ENCODE results near the gene IP6K3. TPM values are rescaled to one million over a fixed set of nuclear protein-coding genes. Genes with fewer than 3 reads are reported as not detected.

Gene IP6K3
- polyA plus RNA-seq, 1 donor (not counting 4 experiments of a cell fraction or from before 2014, with no cell fraction given) = not detected

DNA sequence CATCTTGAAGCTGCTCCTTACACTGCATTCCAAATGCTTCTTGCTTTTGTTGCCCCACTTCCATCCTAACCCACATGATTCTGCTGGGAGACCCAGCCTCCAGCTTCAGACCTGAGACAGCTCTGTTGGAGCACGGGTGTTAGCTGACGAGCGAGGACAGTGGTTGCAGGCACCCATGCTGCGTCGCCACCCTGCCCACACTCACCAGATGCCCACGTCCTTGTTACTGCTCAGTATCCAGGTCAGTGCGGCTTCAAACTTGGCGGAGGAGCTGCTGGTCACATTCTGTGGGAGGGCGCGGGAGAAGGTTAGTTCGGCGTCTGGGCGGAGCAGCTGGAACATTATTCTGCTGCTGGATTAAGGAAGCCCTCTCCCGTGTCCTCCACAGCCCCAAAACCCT is 33.2 kb upstream of the IP6K3 start:
- H3K4me3 ChIP-seq (ENCODE audit: control insufficient read depth in 2 of 3, extremely low read depth in 1 of 3, insufficient read depth in 2 of 3, low read depth in 1 of 3, low read length in 3 of 3) = no peak overlapping the region
- no peak overlapping the region for H3K9ac ChIP-seq (ENCODE audit: control insufficient read depth, extremely low read depth, insufficient read depth, low read length)
- H4K20me1 ChIP-seq (ENCODE audit: control insufficient read depth, extremely low read depth, insufficient read depth, low read length) = no peaks in the 10 kb centered on the region
- TF ChIP-seq EZH2 (IDR thresholded peaks at IDR 0.05; ENCODE audit: low read length) = no peak
- TF ChIP-seq, protein P1, sequence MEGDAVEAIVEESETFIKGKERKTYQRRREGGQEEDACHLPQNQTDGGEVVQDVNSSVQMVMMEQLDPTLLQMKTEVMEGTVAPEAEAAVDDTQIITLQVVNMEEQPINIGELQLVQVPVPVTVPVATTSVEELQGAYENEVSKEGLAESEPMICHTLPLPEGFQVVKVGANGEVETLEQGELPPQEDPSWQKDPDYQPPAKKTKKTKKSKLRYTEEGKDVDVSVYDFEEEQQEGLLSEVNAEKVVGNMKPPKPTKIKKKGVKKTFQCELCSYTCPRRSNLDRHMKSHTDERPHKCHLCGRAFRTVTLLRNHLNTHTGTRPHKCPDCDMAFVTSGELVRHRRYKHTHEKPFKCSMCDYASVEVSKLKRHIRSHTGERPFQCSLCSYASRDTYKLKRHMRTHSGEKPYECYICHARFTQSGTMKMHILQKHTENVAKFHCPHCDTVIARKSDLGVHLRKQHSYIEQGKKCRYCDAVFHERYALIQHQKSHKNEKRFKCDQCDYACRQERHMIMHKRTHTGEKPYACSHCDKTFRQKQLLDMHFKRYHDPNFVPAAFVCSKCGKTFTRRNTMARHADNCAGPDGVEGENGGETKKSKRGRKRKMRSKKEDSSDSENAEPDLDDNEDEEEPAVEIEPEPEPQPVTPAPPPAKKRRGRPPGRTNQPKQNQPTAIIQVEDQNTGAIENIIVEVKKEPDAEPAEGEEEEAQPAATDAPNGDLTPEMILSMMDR (optimal IDR thresholded peaks at IDR 0.05 in 1 of 3, IDR thresholded peaks at IDR 0.05 in 1 of 3, conservative IDR thresholded peaks at IDR 0.05 in 1 of 3; ENCODE audit: extremely low read depth in 1 of 3, insufficient read depth in 2 of 3, low read length in 3 of 3) = no peak
- no peaks in the 10 kb centered on the region for H3K27me3 ChIP-seq (ENCODE audit: control insufficient read depth, extremely low read depth, insufficient read depth, low read length)
- no peak overlapping the region for H3K4me2 ChIP-seq (ENCODE audit: control insufficient read depth, extremely low read depth, insufficient read depth, low read depth, low read length)
- H3K27ac ChIP-seq (ENCODE audit: control insufficient read depth, insufficient read depth, low read length) = no peak overlapping the region
- H2AFZ ChIP-seq (ENCODE audit: control insufficient read depth, low read length) = no peak overlapping the region
- H3K79me2 ChIP-seq (ENCODE audit: control insufficient read depth, insufficient read depth, low read length) = peaks cover 7% of the 10 kb centered on the region
- no peaks in the 10 kb centered on the region for H3K9me3 ChIP-seq (ENCODE audit: control insufficient read depth, low read depth, low read length)
- dilution Hi-C loops (cut with MboI; ENCODE audit: extremely low pct_ligation_motif_present, low sequenced_read_pairs) = no loop called here
- no peak for FAIRE-seq
- H3K4me1 ChIP-seq (ENCODE audit: control insufficient read depth, extremely low read depth, insufficient read depth, low read length) = peaks cover 9% of the 10 kb centered on the region
- no peak for DNase-seq (ENCODE audit: low read depth, low spot score)
- H3K36me3 ChIP-seq (ENCODE audit: control insufficient read depth in 2 of 2, extremely low read depth in 1 of 2, insufficient read depth in 2 of 2, low read length in 2 of 2) = peaks cover 55 to 72% of the 10 kb centered on the region in 2 experiments
- H3K9me1 ChIP-seq (ENCODE audit: control insufficient read depth, extremely low read depth, insufficient read depth, low read length) = no peaks in the 10 kb centered on the region

DNA sequence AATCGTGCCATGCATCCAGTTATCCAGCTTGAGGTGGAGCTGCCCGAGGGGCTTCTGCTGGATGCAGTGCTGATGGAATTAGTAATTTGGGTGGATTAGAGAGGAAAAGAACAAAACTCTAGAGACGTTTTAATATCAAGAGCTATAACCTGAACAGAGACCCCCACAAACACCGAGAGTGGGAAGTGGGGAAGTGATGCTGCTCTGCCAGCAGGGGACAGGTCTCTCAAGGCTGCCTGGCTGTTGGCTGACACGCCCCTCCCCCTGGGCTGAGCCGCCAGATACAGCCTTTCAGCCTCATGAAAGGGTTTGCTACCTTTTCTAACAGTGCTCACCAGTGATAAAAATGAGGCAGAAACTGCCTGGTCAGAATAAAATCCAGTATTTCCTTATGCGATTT is 32.6 kb upstream of the IP6K3 start:
- no peaks in the 10 kb centered on the region for H3K9me3 ChIP-seq (ENCODE audit: control insufficient read depth, low read depth, low read length)
- H3K27ac ChIP-seq (ENCODE audit: control insufficient read depth, insufficient read depth, low read length) = no peak overlapping the region
- DNase-seq (ENCODE audit: low read depth, low spot score) (no peak), FAIRE-seq (no peak)
- no peak overlapping the region for H2AFZ ChIP-seq (ENCODE audit: control insufficient read depth, low read length)
- H4K20me1 ChIP-seq (ENCODE audit: control insufficient read depth, extremely low read depth, insufficient read depth, low read length) = no peaks in the 10 kb centered on the region
- H3K79me2 ChIP-seq (ENCODE audit: control insufficient read depth, insufficient read depth, low read length) = peaks cover 3% of the 10 kb centered on the region
- no peak overlapping the region for H3K4me2 ChIP-seq (ENCODE audit: control insufficient read depth, extremely low read depth, insufficient read depth, low read depth, low read length)
- H3K9ac ChIP-seq (ENCODE audit: control insufficient read depth, extremely low read depth, insufficient read depth, low read length) = no peak overlapping the region
- no peaks in the 10 kb centered on the region for H3K9me1 ChIP-seq (ENCODE audit: control insufficient read depth, extremely low read depth, insufficient read depth, low read length)
- peaks cover 53 to 73% of the 10 kb centered on the region in 2 experiments for H3K36me3 ChIP-seq (ENCODE audit: control insufficient read depth in 2 of 2, extremely low read depth in 1 of 2, insufficient read depth in 2 of 2, low read length in 2 of 2)
- H3K4me1 ChIP-seq (ENCODE audit: control insufficient read depth, extremely low read depth, insufficient read depth, low read length) = peaks cover 9% of the 10 kb centered on the region
- dilution Hi-C loops (cut with MboI; ENCODE audit: extremely low pct_ligation_motif_present, low sequenced_read_pairs) = no loop called here
- TF ChIP-seq EZH2 (IDR thresholded peaks at IDR 0.05; ENCODE audit: low read length) = no peak
- TF ChIP-seq, protein P1 (optimal IDR thresholded peaks at IDR 0.05 in 1 of 3, IDR thresholded peaks at IDR 0.05 in 1 of 3, conservative IDR thresholded peaks at IDR 0.05 in 1 of 3; ENCODE audit: extremely low read depth in 1 of 3, insufficient read depth in 2 of 3, low read length in 3 of 3) = no peak
- no peaks in the 10 kb centered on the region for H3K27me3 ChIP-seq (ENCODE audit: control insufficient read depth, extremely low read depth, insufficient read depth, low read length)
- H3K4me3 ChIP-seq (ENCODE audit: control insufficient read depth in 2 of 3, extremely low read depth in 1 of 3, insufficient read depth in 2 of 3, low read depth in 1 of 3, low read length in 3 of 3) = no peak overlapping the region

Measured in keratinocyte (primary cell).